Measurements from ENCODE around the gene SERGEF. TPM values are rescaled to one million over a fixed set of nuclear protein-coding genes. Genes with fewer than 3 reads are reported as not detected.
"Not testable (repeated sequence)": the region's sequence is repeated elsewhere in the genome, so short reads cannot be mapped to it uniquely, and the experiment has no call there.

The SERGEF gene
- total RNA-seq, 5 donors from 2014 or later (not counting 1 experiment from before 2014, with no cell fraction given): 45.9 to 59.1 (median 55.9) TPM

GRCh38 chr11:17876827-17877226 is 136.0 kb downstream of the SERGEF start:
- POLR2A ChIA-PET: no interaction called here
- CTCF ChIA-PET: no interaction called here
- Mint-ChIP-seq H3K9me3 (no peaks in the 10 kb centered on the region), H3K36me3 (peaks cover 68% of the 10 kb centered on the region), H3K4me3 (no peak overlapping the region), H3K27me3 (no peaks in the 10 kb centered on the region), H3K27ac (no peak overlapping the region), H3K4me1 (no peaks in the 10 kb centered on the region)
- no peak overlapping the region for H3K4me3 ChIP-seq (ENCODE audit: control insufficient read depth in 1 of 2, extremely low read depth in 1 of 2, low read length in 1 of 2)
- no peak overlapping the region for H3K27ac ChIP-seq (ENCODE audit: low read length)
- ATAC-seq (replicated peaks in 1 of 4): no peak
- WGBS (ENCODE audit: insufficient coverage): 92% methylated on average over 3 of the region's 3 CpGs
- no peaks in the 10 kb centered on the region for H3K4me1 ChIP-seq (ENCODE audit: control insufficient read depth in 1 of 2, extremely low read depth in 1 of 2, insufficient read depth in 2 of 2, low read length in 2 of 2)
- H3K9me3 ChIP-seq: no peaks in the 10 kb centered on the region
- peaks cover 0 to 15% of the 10 kb centered on the region in 2 donors for H3K36me3 ChIP-seq (ENCODE audit: control insufficient read depth in 2 of 2, extremely low read depth in 1 of 2, insufficient read depth in 1 of 2, low read length in 1 of 2)
- no peak for DNase-seq
- H3K27me3 ChIP-seq (replicated peaks in 1 of 2; ENCODE audit: control insufficient read depth in 2 of 2, extremely low read depth in 1 of 2, insufficient read depth in 2 of 2, low read length in 1 of 2): no peaks in the 10 kb centered on the region

DNA sequence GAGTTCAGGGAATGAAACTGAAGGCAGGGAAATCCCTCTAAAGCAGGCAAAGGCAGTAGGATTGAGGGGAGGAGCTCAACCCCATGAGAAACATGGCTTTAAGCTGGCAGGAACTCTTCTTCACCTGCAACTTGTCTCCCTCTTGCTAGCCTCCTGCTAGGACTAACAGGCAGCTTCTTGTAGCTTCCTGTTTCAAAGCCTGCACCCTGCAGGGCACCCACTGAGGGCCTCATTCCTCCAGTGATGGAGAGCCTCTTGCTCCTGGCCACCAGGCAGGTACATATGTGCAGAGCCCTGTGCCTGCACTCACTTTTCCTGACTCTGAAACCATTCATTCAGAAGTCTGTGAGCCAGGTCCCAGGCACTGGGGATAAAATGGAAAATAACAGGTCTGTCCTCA is 137.0 kb downstream of the SERGEF start:
- no peaks in the 10 kb centered on the region for H3K4me1 Mint-ChIP-seq
- H3K4me1 ChIP-seq (ENCODE audit: control insufficient read depth in 1 of 2, extremely low read depth in 1 of 2, insufficient read depth in 2 of 2, low read length in 2 of 2): no peaks in the 10 kb centered on the region
- no peaks in the 10 kb centered on the region for H3K9me3 ChIP-seq
- no peaks in the 10 kb centered on the region for H3K27me3 ChIP-seq (replicated peaks in 1 of 2; ENCODE audit: control insufficient read depth in 2 of 2, extremely low read depth in 1 of 2, insufficient read depth in 2 of 2, low read length in 1 of 2)
- H3K36me3 ChIP-seq (ENCODE audit: control insufficient read depth in 2 of 2, extremely low read depth in 1 of 2, insufficient read depth in 1 of 2, low read length in 1 of 2): peaks cover 0 to 15% of the 10 kb centered on the region in 2 donors
- H3K27ac ChIP-seq (ENCODE audit: low read length): no peak overlapping the region
- H3K27me3 Mint-ChIP-seq: no peaks in the 10 kb centered on the region
- ChIA-PET CTCF (no interaction called here), POLR2A (interaction anchor here in 1 of 2 donors (0.6 kb wide), 1 partner anchor 164 kb away, joined by 3 read pairs; no protein-coding TSS in a partner anchor)
- no peak overlapping the region for H3K4me3 ChIP-seq (ENCODE audit: control insufficient read depth in 1 of 2, extremely low read depth in 1 of 2, low read length in 1 of 2)
- DNase-seq: no peak
- H3K27ac Mint-ChIP-seq: no peak overlapping the region
- H3K36me3 Mint-ChIP-seq: peaks cover 73% of the 10 kb centered on the region
- no peak overlapping the region for H3K4me3 Mint-ChIP-seq
- ATAC-seq (replicated peaks in 1 of 4): no peak
- no peaks in the 10 kb centered on the region for H3K9me3 Mint-ChIP-seq

DNA sequence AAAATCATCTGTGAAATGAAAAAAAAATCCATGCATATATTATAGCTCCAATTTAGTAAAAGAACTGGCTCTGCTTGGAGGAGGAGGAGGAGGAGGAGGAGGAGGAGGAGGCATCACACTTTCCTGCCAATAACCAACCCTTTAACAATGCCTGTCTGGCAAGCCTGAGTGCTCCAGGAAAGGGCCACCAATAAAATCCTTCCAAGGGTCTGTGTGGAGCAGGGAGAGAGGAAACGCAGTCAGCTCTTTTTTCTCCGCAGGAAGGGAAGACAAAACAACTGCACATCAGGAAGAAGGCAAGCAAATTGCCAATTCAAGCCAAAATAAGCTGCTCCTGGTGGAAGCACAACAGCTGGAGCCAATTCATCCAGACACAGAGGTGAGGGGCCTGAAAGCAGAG is 139.3 kb downstream of the SERGEF start:
- Histone ChIP-seq H3K27ac (ENCODE audit: low read length) (no peak overlapping the region), H3K4me1 (ENCODE audit: control insufficient read depth in 1 of 2, extremely low read depth in 1 of 2, insufficient read depth in 2 of 2, low read length in 2 of 2) (no peaks in the 10 kb centered on the region), H3K4me3 (ENCODE audit: control insufficient read depth in 1 of 2, extremely low read depth in 1 of 2, low read length in 1 of 2) (no peak overlapping the region), H3K27me3 (replicated peaks in 1 of 2; ENCODE audit: control insufficient read depth in 2 of 2, extremely low read depth in 1 of 2, insufficient read depth in 2 of 2, low read length in 1 of 2) (no peaks in the 10 kb centered on the region), H3K9me3 (peaks cover 2% of the 10 kb centered on the region), H3K36me3 (ENCODE audit: control insufficient read depth in 2 of 2, extremely low read depth in 1 of 2, insufficient read depth in 1 of 2, low read length in 1 of 2) (peaks cover 0 to 15% of the 10 kb centered on the region in 2 donors)
- ATAC-seq (replicated peaks in 1 of 4) (no peak), DNase-seq (no peak)
- Mint-ChIP-seq H3K9me3 (peaks cover 0 to 18% (median 2%) of the 10 kb centered on the region in 3 donors), H3K4me1 (no peaks in the 10 kb centered on the region), H3K36me3 (peaks cover 84% of the 10 kb centered on the region), H3K27me3 (no peaks in the 10 kb centered on the region), H3K27ac (no peak overlapping the region), H3K4me3 (no peak overlapping the region)
- CTCF ChIA-PET: interaction anchor here in 1 of 2 donors (0.7 kb wide), 1 partner anchor 1283 kb away, joined by 3 read pairs; no protein-coding TSS in a partner anchor
- WGBS (ENCODE audit: insufficient coverage): 100% methylated on average over 2 of the region's 2 CpGs
- POLR2A ChIA-PET: interaction anchor here in 1 of 2 donors (1.1 kb wide), 1 partner anchor 11 kb away, joined by 4 read pairs; no protein-coding TSS in a partner anchor

GRCh38 chr11:17868398-17868797 is 144.4 kb downstream of the SERGEF start:
- CTCF ChIA-PET; H3K27ac ChIP-seq (ENCODE audit: low read length); H3K27ac Mint-ChIP-seq; H3K4me3 Mint-ChIP-seq; H3K9me3 ChIP-seq; H3K27me3 Mint-ChIP-seq; H3K4me1 ChIP-seq (ENCODE audit: control insufficient read depth in 1 of 2, extremely low read depth in 1 of 2, insufficient read depth in 2 of 2, low read length in 2 of 2); H3K27me3 ChIP-seq (replicated peaks in 1 of 2; ENCODE audit: control insufficient read depth in 2 of 2, extremely low read depth in 1 of 2, insufficient read depth in 2 of 2, low read length in 1 of 2); POLR2A ChIA-PET; H3K36me3 ChIP-seq (ENCODE audit: control insufficient read depth in 2 of 2, extremely low read depth in 1 of 2, insufficient read depth in 1 of 2, low read length in 1 of 2); H3K4me3 ChIP-seq (ENCODE audit: control insufficient read depth in 1 of 2, extremely low read depth in 1 of 2, low read length in 1 of 2); DNase-seq; ATAC-seq (replicated peaks in 1 of 4); H3K4me1 Mint-ChIP-seq: not testable (repeated sequence)
- 100% methylated on average over 2 of the region's 3 CpGs for WGBS (ENCODE audit: insufficient coverage)
- Mint-ChIP-seq H3K9me3 (peaks cover 0 to 21% (median 2%) of the 10 kb centered on the region in 3 donors), H3K36me3 (peaks cover 73% of the 10 kb centered on the region)

- WGBS (ENCODE audit: insufficient coverage): 75% methylated on average over 1 of the region's 3 CpGs
- CTCF ChIA-PET: no interaction called here
- no peak for ATAC-seq (replicated peaks in 1 of 4)
Measured at GRCh38 chr11:17867341-17867740, 145.5 kb downstream of the SERGEF start.

DNA sequence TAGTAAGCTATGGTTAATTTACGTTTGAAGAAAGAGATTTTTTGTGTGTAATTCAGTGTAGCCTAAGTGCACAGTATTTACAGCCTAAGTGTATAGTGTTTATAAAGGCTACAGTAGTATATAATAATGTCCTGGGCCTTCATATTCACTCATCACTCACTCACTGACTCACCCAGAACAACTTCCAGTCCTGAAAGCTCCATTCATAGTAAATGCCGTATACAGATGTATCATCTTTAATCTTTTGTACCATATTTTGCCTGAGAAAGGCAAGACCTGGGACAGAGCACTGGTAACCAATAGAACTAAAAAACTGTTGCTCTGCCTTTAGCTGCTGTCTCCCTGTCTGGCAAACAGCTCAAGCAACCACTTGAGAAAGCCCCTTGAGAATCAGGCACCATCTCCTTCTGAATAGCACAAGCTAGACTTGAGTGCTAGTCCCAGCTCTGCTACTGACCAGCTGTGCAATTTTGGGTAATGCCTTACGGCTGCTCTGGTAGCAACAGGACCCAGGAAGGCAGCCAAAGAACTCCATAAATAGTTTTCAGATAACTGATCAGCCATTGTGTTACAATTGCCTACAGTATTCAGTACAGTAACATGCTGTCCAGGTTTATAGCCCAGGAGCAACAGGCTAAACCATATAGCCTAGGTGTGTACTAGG is 146.9 kb downstream of the SERGEF start:
- Mint-ChIP-seq H3K27me3 (no peaks in the 10 kb centered on the region), H3K27ac (no peak overlapping the region), H3K9me3 (peaks cover 0 to 21% (median 2%) of the 10 kb centered on the region in 3 donors), H3K4me3 (no peak overlapping the region), H3K4me1 (peaks cover 0 to 8% (median 0%) of the 10 kb centered on the region in 3 donors), H3K36me3 (peaks cover 71% of the 10 kb centered on the region)
- no peaks in the 10 kb centered on the region for H3K4me1 ChIP-seq (ENCODE audit: control insufficient read depth in 1 of 2, extremely low read depth in 1 of 2, insufficient read depth in 2 of 2, low read length in 2 of 2)
- no peak for DNase-seq
- CTCF ChIA-PET: interaction anchor here (0.6 to 1.1 kb wide), 4 partner anchors 9 to 30 kb away, joined by 3 read pairs; no protein-coding TSS in a partner anchor
- H3K36me3 ChIP-seq (ENCODE audit: control insufficient read depth in 2 of 2, extremely low read depth in 1 of 2, insufficient read depth in 1 of 2, low read length in 1 of 2): peaks cover 4 to 7% of the 10 kb centered on the region in 2 donors
- no peak overlapping the region for H3K4me3 ChIP-seq (ENCODE audit: control insufficient read depth in 1 of 2, extremely low read depth in 1 of 2, low read length in 1 of 2)
- no peaks in the 10 kb centered on the region for H3K27me3 ChIP-seq (replicated peaks in 1 of 2; ENCODE audit: control insufficient read depth in 2 of 2, extremely low read depth in 1 of 2, insufficient read depth in 2 of 2, low read length in 1 of 2)
- no peak overlapping the region for H3K27ac ChIP-seq (ENCODE audit: low read length)
- POLR2A ChIA-PET: no interaction called here
- peaks cover 2% of the 10 kb centered on the region for H3K9me3 ChIP-seq
- 100% methylated on average over 1 of the region's 3 CpGs for WGBS (ENCODE audit: insufficient coverage)
- no peak for ATAC-seq (replicated peaks in 1 of 4)

More at GRCh38 chr11:17867341-17867740, 145.5 kb downstream of the SERGEF start:
- Histone ChIP-seq H3K9me3 (peaks cover 2% of the 10 kb centered on the region), H3K4me1 (ENCODE audit: control insufficient read depth in 1 of 2, extremely low read depth in 1 of 2, insufficient read depth in 2 of 2, low read length in 2 of 2) (no peaks in the 10 kb centered on the region), H3K27ac (ENCODE audit: low read length) (no peak overlapping the region), H3K4me3 (ENCODE audit: control insufficient read depth in 1 of 2, extremely low read depth in 1 of 2, low read length in 1 of 2) (no peak overlapping the region), H3K36me3 (ENCODE audit: control insufficient read depth in 2 of 2, extremely low read depth in 1 of 2, insufficient read depth in 1 of 2, low read length in 1 of 2) (peaks cover 4 to 7% of the 10 kb centered on the region in 2 donors), H3K27me3 (replicated peaks in 1 of 2; ENCODE audit: control insufficient read depth in 2 of 2, extremely low read depth in 1 of 2, insufficient read depth in 2 of 2, low read length in 1 of 2) (no peaks in the 10 kb centered on the region)
- POLR2A ChIA-PET: no interaction called here
- Mint-ChIP-seq H3K4me1 (peaks cover 0 to 2% (median 0%) of the 10 kb centered on the region in 3 donors), H3K36me3 (peaks cover 71% of the 10 kb centered on the region), H3K27ac (no peak overlapping the region), H3K27me3 (no peaks in the 10 kb centered on the region), H3K4me3 (no peak overlapping the region), H3K9me3 (peaks cover 0 to 21% (median 2%) of the 10 kb centered on the region in 3 donors)
- no peak for DNase-seq

Data from T-cell (primary cell).